HEK293 (cell line): ENCODE results near the gene SPDL1.

Source experiments
- CTCF ChIA-PET: fragments of 350-600 bp; formaldehyde crosslinking; extraction: SDS; loops from one replicate; lab custom pipeline; 2021; ENCODE audit warnings: antibody characterized with exemption; lab: Yijun Ruan, JAX
- POLR2A ChIA-PET: fragments of 300-600 bp; formaldehyde crosslinking; extraction: SDS; loops from one replicate; lab custom pipeline; 2020; ENCODE audit warnings: antibody characterized with exemption, inconsistent platforms; lab: Yijun Ruan, JAX
- H3K27ac ChIP-seq: fragments of 200-500 bp; sonication (Bioruptor generic); 2 replicates; pipeline ENCODE4 v1.5.1; 2014; ENCODE audit warnings: low read depth, low read length, control low read depth, inconsistent platforms; ENCODE audit errors: extremely low read depth
- H3K36me3 ChIP-seq, 2 experiments: fragments of 200-500 bp in 1 of 2; sonication (Bioruptor generic) in 1 of 2; 1 replicate in 1 of 2; 2 replicates in 1 of 2; pipeline ENCODE4 v1.5.1; 2014 to 2017; ENCODE audit warnings: inconsistent platforms in 2 of 2, low read length in 2 of 2; ENCODE audit not compliant: control insufficient read depth in 2 of 2, insufficient read depth in 1 of 2
- H3K4me1 ChIP-seq: fragments of 200-500 bp; sonication (Bioruptor generic); 2 replicates; pipeline ENCODE4 v1.5.1; 2014; ENCODE audit warnings: mild to moderate bottlenecking, low read length, inconsistent platforms; ENCODE audit not compliant: control insufficient read depth, insufficient read depth
- H3K4me3 ChIP-seq: 2 replicates; pipeline ENCODE4 v1.5.1; 2011; ENCODE audit warnings: low read depth, mild to moderate bottlenecking, control low read depth, low read length, moderate library complexity
- H3K9me3 ChIP-seq: fragments of 200-500 bp; sonication (Bioruptor generic); 2 replicates; pipeline ENCODE4 v1.5.1; 2014; ENCODE audit warnings: low read depth, low read length, inconsistent platforms; ENCODE audit not compliant: control insufficient read depth, insufficient read depth
- GFI1B ChIP-seq: fragments of 450-650 bp; formaldehyde crosslinking; IDR thresholded peaks from 2 replicates; pipeline ENCODE4 v1.5.1; 2016; ENCODE audit warnings: missing biosample characterization, missing genetic modification characterization
- HOXC10 ChIP-seq: sonication (generic); formaldehyde crosslinking; IDR thresholded peaks from 2 replicates; pipeline ENCODE4 v1.8.1; 2023; ENCODE audit warnings: mild to moderate bottlenecking, missing genetic modification reagents
- MYNN ChIP-seq: fragments of 450-650 bp; formaldehyde crosslinking; IDR thresholded peaks from 2 replicates; pipeline ENCODE4 v1.5.1; 2016; ENCODE audit warnings: missing biosample characterization, missing genetic modification characterization, borderline replicate concordance
- SP7 ChIP-seq: fragments of 450-650 bp; formaldehyde crosslinking; IDR thresholded peaks from 2 replicates; pipeline ENCODE4 v1.5.1; 2016; ENCODE audit warnings: missing biosample characterization, missing genetic modification characterization
- YY1 ChIP-seq: fragments of 450-650 bp; formaldehyde crosslinking; IDR thresholded peaks from 2 replicates; pipeline ENCODE4 v1.5.1; 2018; ENCODE audit warnings: missing biosample characterization, missing genetic modification characterization
- ZBTB8A ChIP-seq: fragments of 450-650 bp; formaldehyde crosslinking; IDR thresholded peaks from 2 replicates; pipeline ENCODE4 v1.5.1; 2016; ENCODE audit warnings: missing biosample characterization, missing genetic modification characterization
- ZFP37 ChIP-seq: fragments of 450-650 bp; formaldehyde crosslinking; IDR thresholded peaks from 2 replicates; pipeline ENCODE4 v1.5.1; 2016; ENCODE audit warnings: missing biosample characterization, missing genetic modification characterization
- ZIC2 ChIP-seq: fragments of 450-650 bp; formaldehyde crosslinking; IDR thresholded peaks from 2 replicates; pipeline ENCODE4 v1.5.1; 2016; ENCODE audit warnings: missing biosample characterization, missing genetic modification characterization
- ZNF16 ChIP-seq: fragments of 450-650 bp; formaldehyde crosslinking; IDR thresholded peaks from 2 replicates; pipeline ENCODE4 v1.5.1; 2016; ENCODE audit warnings: low read depth, missing biosample characterization, missing genetic modification characterization
- ZNF248 ChIP-seq: fragments of 450-650 bp; formaldehyde crosslinking; IDR thresholded peaks from 2 replicates; pipeline ENCODE4 v1.5.1; 2017; ENCODE audit warnings: missing biosample characterization, missing genetic modification characterization
- ZNF37A ChIP-seq: fragments of 450-650 bp; IDR thresholded peaks from 2 replicates; pipeline ENCODE4 v1.5.1; 2018; ENCODE audit warnings: missing biosample characterization, missing genetic modification characterization
- ZNF48 ChIP-seq: fragments of 450-650 bp; formaldehyde crosslinking; IDR thresholded peaks from 2 replicates; pipeline ENCODE4 v1.5.1; 2016; ENCODE audit warnings: missing biosample characterization, missing genetic modification characterization
- ZNF549 ChIP-seq: fragments of 450-650 bp; IDR thresholded peaks from 2 replicates; pipeline ENCODE4 v1.5.1; 2018; ENCODE audit warnings: missing biosample characterization, missing genetic modification characterization, mild to moderate bottlenecking, inconsistent platforms, moderate library complexity
- ZNF624 ChIP-seq: fragments of 450-650 bp; formaldehyde crosslinking; IDR thresholded peaks from 2 replicates; pipeline ENCODE4 v1.5.1; 2017; ENCODE audit warnings: missing biosample characterization, missing genetic modification characterization
- ZNF654 ChIP-seq: fragments of 450-650 bp; formaldehyde crosslinking; IDR thresholded peaks from 2 replicates; pipeline ENCODE4 v1.5.1; 2016; ENCODE audit warnings: low read depth, missing biosample characterization, missing genetic modification characterization
- TF ChIP-seq, protein P1 (sequence below): fragments of 450-650 bp; formaldehyde crosslinking; IDR thresholded peaks from 2 replicates; pipeline ENCODE4 v1.5.1; 2016; ENCODE audit warnings: missing biosample characterization, missing genetic modification characterization
- TF ChIP-seq, protein P2 (sequence below): fragments of 450-650 bp; formaldehyde crosslinking; IDR thresholded peaks from 2 replicates; pipeline ENCODE4 v1.5.1; 2016; ENCODE audit warnings: missing biosample characterization, missing genetic modification characterization
- TF ChIP-seq, protein P3 (sequence below): fragments of 450-650 bp; formaldehyde crosslinking; IDR thresholded peaks from 2 replicates; pipeline ENCODE4 v1.5.1; 2017; ENCODE audit warnings: missing biosample characterization, missing genetic modification characterization
- TF ChIP-seq, protein P4 (sequence below): fragments of 450-650 bp; formaldehyde crosslinking; IDR thresholded peaks from 2 replicates; pipeline ENCODE4 v1.5.1; 2016; ENCODE audit warnings: missing biosample characterization, missing genetic modification characterization

Gene SPDL1

DNA sequence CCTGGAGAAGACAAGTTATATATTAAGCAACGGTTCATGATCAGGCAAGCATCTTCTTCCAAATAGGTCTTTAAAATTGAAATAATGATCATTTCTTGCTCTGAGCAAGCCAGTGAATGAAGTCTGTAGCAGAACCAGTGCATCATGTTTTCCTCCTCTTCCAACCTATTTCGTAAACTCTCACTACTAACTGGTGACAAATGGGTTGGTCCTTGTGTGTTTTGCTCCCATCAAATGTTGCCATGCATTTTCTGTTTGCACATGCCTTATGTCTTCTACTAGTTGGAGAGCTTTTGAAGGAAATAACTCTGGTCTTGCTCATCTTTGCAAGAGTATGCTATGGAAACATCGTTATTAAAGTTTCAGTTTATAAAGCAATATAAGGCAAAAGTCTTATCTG is 37.2 kb upstream of the SPDL1 start (continued):
- TF ChIP-seq ZFP37 (tag by site-specific recombination), result no peak

DNA sequence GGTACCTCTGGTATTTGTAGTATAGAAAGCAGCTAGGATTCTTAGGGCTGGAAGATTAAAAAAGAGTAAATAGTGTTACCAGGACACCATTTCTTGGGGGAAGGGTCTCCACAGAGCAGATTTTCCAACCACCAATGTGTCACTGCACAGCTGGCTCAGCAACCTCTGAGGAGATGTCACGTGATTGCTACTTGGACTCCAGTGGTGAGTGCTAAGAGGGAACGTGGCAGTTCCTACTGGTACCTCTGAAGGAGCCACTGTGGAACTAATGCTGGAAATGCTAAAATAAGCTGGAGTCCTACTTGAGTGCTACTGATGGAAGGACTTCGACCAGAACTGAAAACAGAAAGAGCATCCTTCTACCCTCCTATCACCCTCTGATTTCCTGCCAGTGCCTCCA is 36.1 kb upstream of the SPDL1 start:
- H3K4me3 ChIP-seq, result no peak overlapping the region
- CTCF ChIA-PET, result interaction anchor here (0.7 to 3.7 kb wide), 8 partner anchors 12 to 1957 kb away, joined by 3 to 38 read pairs (median 7); partner anchors contain the start of gene SLIT3
- no peaks in the 10 kb centered on the region for H3K36me3 ChIP-seq
- H3K27ac ChIP-seq, result no peak overlapping the region
- no peaks in the 10 kb centered on the region for H3K9me3 ChIP-seq
- no peak for TF ChIP-seq ZBTB8A (tag by site-specific recombination)
- TF ChIP-seq ZIC2 (tag by site-specific recombination), result peak; percentile 34; the same call in 1 of the 2 replicates
- POLR2A ChIA-PET, result no interaction called here
- H3K4me1 ChIP-seq, result no peaks in the 10 kb centered on the region

DNA sequence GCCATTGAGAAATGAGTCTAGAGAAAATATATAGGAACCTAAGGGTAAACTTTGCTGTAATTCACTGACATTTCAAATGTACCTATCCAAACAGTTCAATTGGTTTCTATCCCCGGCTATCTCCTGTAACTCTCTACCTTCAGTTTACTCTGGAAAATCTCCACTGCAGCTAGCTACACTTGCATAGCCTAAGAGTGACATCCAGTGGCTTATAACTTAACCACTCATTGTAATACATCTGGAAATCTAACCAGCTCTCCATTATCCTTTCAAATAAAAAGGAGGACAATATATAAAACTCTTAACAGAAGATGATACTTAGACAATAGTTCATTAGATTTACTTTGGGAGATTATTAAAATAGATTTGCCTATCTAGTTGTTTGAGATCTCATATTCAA is 35.3 kb upstream of the SPDL1 start:
- Histone ChIP-seq H3K4me3 (no peak overlapping the region), H3K36me3 (no peaks in the 10 kb centered on the region), H3K4me1 (no peaks in the 10 kb centered on the region)
- TF ChIP-seq ZNF624 (tag by site-specific recombination), result no peak
- TF ChIP-seq, protein P1, sequence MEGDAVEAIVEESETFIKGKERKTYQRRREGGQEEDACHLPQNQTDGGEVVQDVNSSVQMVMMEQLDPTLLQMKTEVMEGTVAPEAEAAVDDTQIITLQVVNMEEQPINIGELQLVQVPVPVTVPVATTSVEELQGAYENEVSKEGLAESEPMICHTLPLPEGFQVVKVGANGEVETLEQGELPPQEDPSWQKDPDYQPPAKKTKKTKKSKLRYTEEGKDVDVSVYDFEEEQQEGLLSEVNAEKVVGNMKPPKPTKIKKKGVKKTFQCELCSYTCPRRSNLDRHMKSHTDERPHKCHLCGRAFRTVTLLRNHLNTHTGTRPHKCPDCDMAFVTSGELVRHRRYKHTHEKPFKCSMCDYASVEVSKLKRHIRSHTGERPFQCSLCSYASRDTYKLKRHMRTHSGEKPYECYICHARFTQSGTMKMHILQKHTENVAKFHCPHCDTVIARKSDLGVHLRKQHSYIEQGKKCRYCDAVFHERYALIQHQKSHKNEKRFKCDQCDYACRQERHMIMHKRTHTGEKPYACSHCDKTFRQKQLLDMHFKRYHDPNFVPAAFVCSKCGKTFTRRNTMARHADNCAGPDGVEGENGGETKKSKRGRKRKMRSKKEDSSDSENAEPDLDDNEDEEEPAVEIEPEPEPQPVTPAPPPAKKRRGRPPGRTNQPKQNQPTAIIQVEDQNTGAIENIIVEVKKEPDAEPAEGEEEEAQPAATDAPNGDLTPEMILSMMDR (tag by site-specific recombination), result peak; percentile 55
- TF ChIP-seq, protein P2, sequence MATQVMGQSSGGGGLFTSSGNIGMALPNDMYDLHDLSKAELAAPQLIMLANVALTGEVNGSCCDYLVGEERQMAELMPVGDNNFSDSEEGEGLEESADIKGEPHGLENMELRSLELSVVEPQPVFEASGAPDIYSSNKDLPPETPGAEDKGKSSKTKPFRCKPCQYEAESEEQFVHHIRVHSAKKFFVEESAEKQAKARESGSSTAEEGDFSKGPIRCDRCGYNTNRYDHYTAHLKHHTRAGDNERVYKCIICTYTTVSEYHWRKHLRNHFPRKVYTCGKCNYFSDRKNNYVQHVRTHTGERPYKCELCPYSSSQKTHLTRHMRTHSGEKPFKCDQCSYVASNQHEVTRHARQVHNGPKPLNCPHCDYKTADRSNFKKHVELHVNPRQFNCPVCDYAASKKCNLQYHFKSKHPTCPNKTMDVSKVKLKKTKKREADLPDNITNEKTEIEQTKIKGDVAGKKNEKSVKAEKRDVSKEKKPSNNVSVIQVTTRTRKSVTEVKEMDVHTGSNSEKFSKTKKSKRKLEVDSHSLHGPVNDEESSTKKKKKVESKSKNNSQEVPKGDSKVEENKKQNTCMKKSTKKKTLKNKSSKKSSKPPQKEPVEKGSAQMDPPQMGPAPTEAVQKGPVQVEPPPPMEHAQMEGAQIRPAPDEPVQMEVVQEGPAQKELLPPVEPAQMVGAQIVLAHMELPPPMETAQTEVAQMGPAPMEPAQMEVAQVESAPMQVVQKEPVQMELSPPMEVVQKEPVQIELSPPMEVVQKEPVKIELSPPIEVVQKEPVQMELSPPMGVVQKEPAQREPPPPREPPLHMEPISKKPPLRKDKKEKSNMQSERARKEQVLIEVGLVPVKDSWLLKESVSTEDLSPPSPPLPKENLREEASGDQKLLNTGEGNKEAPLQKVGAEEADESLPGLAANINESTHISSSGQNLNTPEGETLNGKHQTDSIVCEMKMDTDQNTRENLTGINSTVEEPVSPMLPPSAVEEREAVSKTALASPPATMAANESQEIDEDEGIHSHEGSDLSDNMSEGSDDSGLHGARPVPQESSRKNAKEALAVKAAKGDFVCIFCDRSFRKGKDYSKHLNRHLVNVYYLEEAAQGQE, result no peak
- TF ChIP-seq ZNF549, result no peak
- TF ChIP-seq, protein P3, sequence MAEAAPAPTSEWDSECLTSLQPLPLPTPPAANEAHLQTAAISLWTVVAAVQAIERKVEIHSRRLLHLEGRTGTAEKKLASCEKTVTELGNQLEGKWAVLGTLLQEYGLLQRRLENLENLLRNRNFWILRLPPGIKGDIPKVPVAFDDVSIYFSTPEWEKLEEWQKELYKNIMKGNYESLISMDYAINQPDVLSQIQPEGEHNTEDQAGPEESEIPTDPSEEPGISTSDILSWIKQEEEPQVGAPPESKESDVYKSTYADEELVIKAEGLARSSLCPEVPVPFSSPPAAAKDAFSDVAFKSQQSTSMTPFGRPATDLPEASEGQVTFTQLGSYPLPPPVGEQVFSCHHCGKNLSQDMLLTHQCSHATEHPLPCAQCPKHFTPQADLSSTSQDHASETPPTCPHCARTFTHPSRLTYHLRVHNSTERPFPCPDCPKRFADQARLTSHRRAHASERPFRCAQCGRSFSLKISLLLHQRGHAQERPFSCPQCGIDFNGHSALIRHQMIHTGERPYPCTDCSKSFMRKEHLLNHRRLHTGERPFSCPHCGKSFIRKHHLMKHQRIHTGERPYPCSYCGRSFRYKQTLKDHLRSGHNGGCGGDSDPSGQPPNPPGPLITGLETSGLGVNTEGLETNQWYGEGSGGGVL, result no peak
- peak; percentile 69 for TF ChIP-seq ZNF654 (tag by site-specific recombination)
- TF ChIP-seq, all 188 proteins: peak for 2
- H3K9me3 ChIP-seq, result no peaks in the 10 kb centered on the region
- ChIA-PET POLR2A (interaction anchor here (1.2 kb wide), 1 partner anchor 35 kb away, joined by 3 read pairs; the partner anchor contains the start of gene SPDL1), CTCF (interaction anchor here (0.5 to 3.7 kb wide), 15 partner anchors 10 to 601 kb away, joined by 3 to 38 read pairs (median 4); partner anchors contain the start of gene SLIT3)
- H3K27ac ChIP-seq, result no peak overlapping the region

DNA sequence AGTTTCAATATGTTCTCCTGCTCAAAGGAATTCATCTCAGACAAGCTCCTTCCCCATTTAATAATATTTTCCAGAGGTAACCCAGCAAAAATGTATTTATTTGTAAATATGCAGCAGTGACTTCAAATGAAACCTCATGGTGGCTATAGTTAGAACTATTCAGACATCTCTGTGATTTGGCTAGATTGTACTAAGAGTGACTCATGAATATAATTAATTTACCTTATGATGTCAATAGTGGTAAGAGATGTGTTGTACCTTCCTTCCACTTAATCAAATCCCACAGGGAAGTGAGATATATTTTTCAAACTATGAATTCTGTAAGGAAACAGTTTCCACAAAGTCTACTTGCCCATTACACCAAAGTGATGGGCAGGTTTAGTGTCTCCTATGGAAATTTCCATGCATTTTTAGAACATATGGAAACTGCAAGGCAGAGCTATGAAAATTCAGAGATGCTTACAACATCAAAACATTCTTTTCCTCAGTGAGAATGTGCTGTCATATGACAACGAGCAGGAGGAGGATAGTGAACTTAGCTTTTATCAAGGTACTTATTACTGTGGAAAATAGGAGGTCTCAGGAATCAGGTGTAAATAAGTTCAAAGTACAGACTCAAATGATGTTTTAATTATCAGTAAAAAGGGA is 34.0 kb upstream of the SPDL1 start:
- CTCF ChIA-PET, result interaction anchor here (0.9 to 3.7 kb wide), 11 partner anchors 11 to 875 kb away, joined by 3 to 38 read pairs (median 6); partner anchors contain the start of gene SLIT3
- Histone ChIP-seq H3K4me3 (no peak overlapping the region), H3K9me3 (no peaks in the 10 kb centered on the region), H3K4me1 (no peaks in the 10 kb centered on the region), H3K27ac (no peak overlapping the region), H3K36me3 (no peaks in the 10 kb centered on the region)
- POLR2A ChIA-PET, result no interaction called here
- no peak for TF ChIP-seq ZNF37A
- no peak for TF ChIP-seq ZNF549
- TF ChIP-seq GFI1B (tag by site-specific recombination), result no peak
- no peak for TF ChIP-seq ZNF16 (tag by site-specific recombination)
- TF ChIP-seq, protein P4, sequence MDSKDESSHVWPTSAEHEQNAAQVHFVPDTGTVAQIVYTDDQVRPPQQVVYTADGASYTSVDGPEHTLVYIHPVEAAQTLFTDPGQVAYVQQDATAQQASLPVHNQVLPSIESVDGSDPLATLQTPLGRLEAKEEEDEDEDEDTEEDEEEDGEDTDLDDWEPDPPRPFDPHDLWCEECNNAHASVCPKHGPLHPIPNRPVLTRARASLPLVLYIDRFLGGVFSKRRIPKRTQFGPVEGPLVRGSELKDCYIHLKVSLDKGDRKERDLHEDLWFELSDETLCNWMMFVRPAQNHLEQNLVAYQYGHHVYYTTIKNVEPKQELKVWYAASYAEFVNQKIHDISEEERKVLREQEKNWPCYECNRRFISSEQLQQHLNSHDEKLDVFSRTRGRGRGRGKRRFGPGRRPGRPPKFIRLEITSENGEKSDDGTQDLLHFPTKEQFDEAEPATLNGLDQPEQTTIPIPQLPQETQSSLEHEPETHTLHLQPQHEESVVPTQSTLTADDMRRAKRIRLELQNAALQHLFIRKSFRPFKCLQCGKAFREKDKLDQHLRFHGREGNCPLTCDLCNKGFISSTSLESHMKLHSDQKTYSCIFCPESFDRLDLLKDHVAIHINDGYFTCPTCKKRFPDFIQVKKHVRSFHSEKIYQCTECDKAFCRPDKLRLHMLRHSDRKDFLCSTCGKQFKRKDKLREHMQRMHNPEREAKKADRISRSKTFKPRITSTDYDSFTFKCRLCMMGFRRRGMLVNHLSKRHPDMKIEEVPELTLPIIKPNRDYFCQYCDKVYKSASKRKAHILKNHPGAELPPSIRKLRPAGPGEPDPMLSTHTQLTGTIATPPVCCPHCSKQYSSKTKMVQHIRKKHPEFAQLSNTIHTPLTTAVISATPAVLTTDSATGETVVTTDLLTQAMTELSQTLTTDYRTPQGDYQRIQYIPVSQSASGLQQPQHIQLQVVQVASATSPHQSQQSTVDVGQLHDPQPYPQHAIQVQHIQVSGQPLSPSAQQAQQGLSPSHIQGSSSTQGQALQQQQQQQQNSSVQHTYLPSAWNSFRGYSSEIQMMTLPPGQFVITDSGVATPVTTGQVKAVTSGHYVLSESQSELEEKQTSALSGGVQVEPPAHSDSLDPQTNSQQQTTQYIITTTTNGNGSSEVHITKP (tag by site-specific recombination), result no peak
- no peak for TF ChIP-seq MYNN (tag by site-specific recombination)
- no peak for TF ChIP-seq SP7 (tag by site-specific recombination)
- TF ChIP-seq ZNF248, result no peak
- TF ChIP-seq YY1 (tag by site-specific recombination), result no peak
- no peak for TF ChIP-seq ZNF48
- no peak for TF ChIP-seq HOXC10 (CRISPR knock-in tag)
